ENCODE data around the gene PRDM10. TPM values are rescaled to one million over a fixed set of nuclear protein-coding genes. Genes with fewer than 3 reads are reported as not detected.

The PRDM10 gene
- total RNA-seq, 4 donors from 2014 or later: 11.3 to 22.4 (median 15.5) TPM

GRCh38 chr11:129980086-129980485, 22.5 kb downstream of the PRDM10 start:
- TF ChIP-seq POLR2A (IDR thresholded peaks at IDR 0.05) (no peak), EP300 (IDR thresholded peaks at IDR 0.05; ENCODE audit: low read depth) (no peak), CTCF (IDR thresholded peaks at IDR 0.05) (no peak), POLR2AphosphoS5 (IDR thresholded peaks at IDR 0.05) (no peak)
- in situ Hi-C loops (cut with MboI; ENCODE audit: low pct_ligation_motif_present in 1 of 4, low pct_unique_long_range_greater_than_20kb in 1 of 4, low sequenced_read_pairs in 3 of 4): loop anchor here in 1 of 4 donors (25.0 kb wide), 1 partner anchor 932 kb away; the partner anchor contains the start of gene SNX19

GRCh38 chr11:129979046-129979605, 23.5 kb downstream of the PRDM10 start:
- DNase-seq: no peak
- WGBS, 2 donors (ENCODE audit: low coverage in 1 of 2): 97 to 100% methylated on average over 1 to 7 of the region's 7 CpGs
- Histone ChIP-seq H3K9me3 (no peaks in the 10 kb centered on the region), H3K27me3 (no peaks in the 10 kb centered on the region), H3K36me3 (no peaks in the 10 kb centered on the region), H3K27ac (no peak overlapping the region), H3K4me3 (no peak overlapping the region), H3K4me1 (no peaks in the 10 kb centered on the region)
- intact Hi-C loops (cut with DNase I; ENCODE audit: low total_unique reads) (loop anchor here (5.0 kb wide), 1 partner anchor 1638 kb away; no protein-coding TSS in a partner anchor), in situ Hi-C loops (cut with MboI; ENCODE audit: low pct_ligation_motif_present in 1 of 4, low pct_unique_long_range_greater_than_20kb in 1 of 4, low sequenced_read_pairs in 3 of 4) (loop anchor here in 1 of 4 donors (25.0 kb wide), 1 partner anchor 933 kb away; the partner anchor contains the start of gene SNX19)
- no peak for TF ChIP-seq POLR2A (IDR thresholded peaks at IDR 0.05)
- TF ChIP-seq EP300 (IDR thresholded peaks at IDR 0.05; ENCODE audit: low read depth): no peak
- no peak for TF ChIP-seq CTCF (IDR thresholded peaks at IDR 0.05)
- no peak for TF ChIP-seq POLR2AphosphoS5 (IDR thresholded peaks at IDR 0.05)

More at GRCh38 chr11:129980086-129980485, 22.5 kb downstream of the PRDM10 start:
- H3K4me1 ChIP-seq: no peaks in the 10 kb centered on the region
- H3K4me3 ChIP-seq: no peak overlapping the region
- H3K9me3 ChIP-seq: no peaks in the 10 kb centered on the region
- 85 to 95% methylated on average over 4 to 8 of the region's 8 CpGs for WGBS, 2 donors (ENCODE audit: low coverage in 1 of 2)
- no peaks in the 10 kb centered on the region for H3K27me3 ChIP-seq
- no peaks in the 10 kb centered on the region for H3K36me3 ChIP-seq
- intact Hi-C loops (cut with DNase I; ENCODE audit: low total_unique reads): no loop called here
- H3K27ac ChIP-seq: no peak overlapping the region
- DNase-seq: no peak

- intact Hi-C loops (cut with DNase I; ENCODE audit: low total_unique reads): loop anchor here (5.0 kb wide), 1 partner anchor 1639 kb away; no protein-coding TSS in a partner anchor
- no peaks in the 10 kb centered on the region for H3K9me3 ChIP-seq
- TF ChIP-seq CTCF (IDR thresholded peaks at IDR 0.05) (no peak), EP300 (IDR thresholded peaks at IDR 0.05; ENCODE audit: low read depth) (no peak)
- no peaks in the 10 kb centered on the region for H3K36me3 ChIP-seq
- no peak overlapping the region for H3K4me3 ChIP-seq
- in situ Hi-C loops (cut with MboI; ENCODE audit: low pct_ligation_motif_present in 1 of 4, low pct_unique_long_range_greater_than_20kb in 1 of 4, low sequenced_read_pairs in 3 of 4): loop anchor here in 1 of 4 donors (25.0 kb wide), 1 partner anchor 934 kb away; the partner anchor contains the start of gene SNX19
- no peak for DNase-seq
- peaks cover 0 to 3% (median 0%) of the 10 kb centered on the region in 4 donors for H3K4me1 ChIP-seq
- H3K27me3 ChIP-seq: no peaks in the 10 kb centered on the region
- H3K27ac ChIP-seq: no peak overlapping the region
- WGBS, 2 donors (ENCODE audit: low coverage in 1 of 2): 83 to 95% methylated on average over 1 to 6 of the region's 6 CpGs
Observed at GRCh38 chr11:129978447-129978846, 24.2 kb downstream of the PRDM10 start.

- in situ Hi-C loops (cut with MboI; ENCODE audit: low pct_ligation_motif_present in 1 of 4, low pct_unique_long_range_greater_than_20kb in 1 of 4, low sequenced_read_pairs in 3 of 4): loop anchor here in 1 of 4 donors (25.0 kb wide), 1 partner anchor 936 kb away; the partner anchor contains the start of gene SNX19
- Histone ChIP-seq H3K36me3 (no peaks in the 10 kb centered on the region), H3K9me3 (no peaks in the 10 kb centered on the region), H3K27ac (no peak overlapping the region), H3K4me1 (peaks cover 0 to 6% (median 3%) of the 10 kb centered on the region in 4 donors), H3K27me3 (no peaks in the 10 kb centered on the region), H3K4me3 (no peak overlapping the region)
- TF ChIP-seq CTCF (IDR thresholded peaks at IDR 0.05) (no peak), POLR2A (IDR thresholded peaks at IDR 0.05) (no peak), EP300 (IDR thresholded peaks at IDR 0.05; ENCODE audit: low read depth) (no peak), POLR2AphosphoS5 (IDR thresholded peaks at IDR 0.05) (no peak)
- DNase-seq: no peak
- WGBS, 2 donors (ENCODE audit: low coverage in 1 of 2): 83 to 94% methylated on average over 6 of the region's 6 CpGs
- intact Hi-C loops (cut with DNase I; ENCODE audit: low total_unique reads): loop anchor here (5.0 kb wide), 1 partner anchor 1641 kb away; no protein-coding TSS in a partner anchor
Observed at GRCh38 chr11:129976328-129976727, 26.3 kb downstream of the PRDM10 start.
